ENCODE data around the gene AP1AR. TPM values are rescaled to one million over a fixed set of nuclear protein-coding genes. Genes with fewer than 3 reads are reported as not detected.
"Not testable (repeated sequence)": the region's sequence is repeated elsewhere in the genome, so short reads cannot be mapped to it uniquely, and the experiment has no call there.

The AP1AR gene
- polyA plus RNA-seq, 1 donor, result 47.6 TPM

DNA sequence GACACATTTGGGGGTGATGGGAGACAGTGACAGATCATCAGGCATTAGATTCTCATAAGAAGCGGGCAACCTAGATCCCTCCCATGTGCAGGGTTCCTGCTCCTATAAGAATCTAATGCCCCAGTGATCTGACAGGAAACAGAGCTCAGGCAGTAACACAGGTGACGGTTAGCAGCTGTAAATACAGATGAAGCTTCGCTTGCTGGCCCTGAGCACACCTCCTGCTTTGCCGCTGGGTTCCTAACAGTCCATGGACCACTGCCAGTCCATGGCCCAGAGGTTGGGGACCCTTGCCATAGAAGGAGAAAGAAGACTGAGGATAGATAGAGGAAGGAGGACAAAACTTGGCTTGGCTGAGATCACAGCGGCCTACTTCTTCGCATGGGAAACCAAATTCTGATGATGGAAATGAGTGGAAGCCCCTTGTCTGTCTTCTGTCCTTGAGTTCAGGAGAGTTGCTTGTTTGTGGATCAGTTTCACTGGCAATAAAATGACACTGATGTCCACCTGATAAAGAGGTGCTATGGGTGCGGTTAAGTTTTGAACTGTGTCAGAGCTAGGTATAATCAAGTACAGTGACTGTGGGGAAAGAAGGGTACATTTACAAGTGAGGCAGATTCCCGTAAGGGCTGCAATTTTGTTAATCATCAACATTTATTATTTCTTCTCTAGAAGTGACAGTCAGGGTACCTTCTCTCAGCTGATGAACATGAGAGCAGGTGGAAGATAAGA is 55.8 kb downstream of the AP1AR start:
- DNase-seq, result peak; percentile 70 to 82
- H3K36me3 ChIP-seq (ENCODE audit: control insufficient read depth, insufficient read depth, low read length), result no peaks in the 10 kb centered on the region
- H3K27me3 ChIP-seq (ENCODE audit: control insufficient read depth, insufficient read depth, low read length), result no peaks in the 10 kb centered on the region
- H3K9me3 ChIP-seq (ENCODE audit: control insufficient read depth, low read depth, low read length), result no peaks in the 10 kb centered on the region
- 20% methylated on average over 1 of the region's 8 CpGs for WGBS (ENCODE audit: insufficient coverage, low lambda C conversion rate)
- peaks cover 40% of the 10 kb centered on the region for H3K4me1 ChIP-seq (ENCODE audit: control insufficient read depth, insufficient read depth, low read length)
- no peak overlapping the region for H3K4me3 ChIP-seq (ENCODE audit: low read length)
- peak overlapping the region; percentile 81 for H3K27ac ChIP-seq (ENCODE audit: low read length)

DNA sequence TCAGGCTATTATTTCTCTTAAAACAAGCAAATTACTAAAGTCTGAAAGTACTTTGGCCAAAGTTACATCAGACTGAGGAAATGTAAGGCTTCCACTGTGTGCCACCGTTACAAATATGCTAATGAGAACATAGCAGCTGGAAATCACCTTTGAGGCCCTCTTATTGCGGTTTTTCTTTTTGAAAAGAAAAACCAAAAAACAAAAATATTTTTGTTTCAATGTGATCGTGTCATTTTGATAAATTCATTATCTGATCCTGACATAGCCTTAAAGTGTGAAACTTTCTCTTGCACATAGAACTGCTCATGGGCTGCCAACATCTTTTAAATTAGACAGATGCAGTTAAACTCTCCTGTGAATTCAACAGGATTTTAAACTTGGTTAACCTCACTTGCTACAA is 56.9 kb downstream of the AP1AR start:
- no peak overlapping the region for H3K4me3 ChIP-seq (ENCODE audit: low read length)
- no peaks in the 10 kb centered on the region for H3K9me3 ChIP-seq (ENCODE audit: control insufficient read depth, low read depth, low read length)
- no peaks in the 10 kb centered on the region for H3K36me3 ChIP-seq (ENCODE audit: control insufficient read depth, insufficient read depth, low read length)
- peak overlapping the region; percentile 81 for H3K27ac ChIP-seq (ENCODE audit: low read length)
- peaks cover 31% of the 10 kb centered on the region for H3K4me1 ChIP-seq (ENCODE audit: control insufficient read depth, insufficient read depth, low read length)
- DNase-seq, result no peak
- 62% methylated on average over 3 of the region's 3 CpGs for WGBS (ENCODE audit: insufficient coverage, low lambda C conversion rate)
- no peaks in the 10 kb centered on the region for H3K27me3 ChIP-seq (ENCODE audit: control insufficient read depth, insufficient read depth, low read length)

DNA sequence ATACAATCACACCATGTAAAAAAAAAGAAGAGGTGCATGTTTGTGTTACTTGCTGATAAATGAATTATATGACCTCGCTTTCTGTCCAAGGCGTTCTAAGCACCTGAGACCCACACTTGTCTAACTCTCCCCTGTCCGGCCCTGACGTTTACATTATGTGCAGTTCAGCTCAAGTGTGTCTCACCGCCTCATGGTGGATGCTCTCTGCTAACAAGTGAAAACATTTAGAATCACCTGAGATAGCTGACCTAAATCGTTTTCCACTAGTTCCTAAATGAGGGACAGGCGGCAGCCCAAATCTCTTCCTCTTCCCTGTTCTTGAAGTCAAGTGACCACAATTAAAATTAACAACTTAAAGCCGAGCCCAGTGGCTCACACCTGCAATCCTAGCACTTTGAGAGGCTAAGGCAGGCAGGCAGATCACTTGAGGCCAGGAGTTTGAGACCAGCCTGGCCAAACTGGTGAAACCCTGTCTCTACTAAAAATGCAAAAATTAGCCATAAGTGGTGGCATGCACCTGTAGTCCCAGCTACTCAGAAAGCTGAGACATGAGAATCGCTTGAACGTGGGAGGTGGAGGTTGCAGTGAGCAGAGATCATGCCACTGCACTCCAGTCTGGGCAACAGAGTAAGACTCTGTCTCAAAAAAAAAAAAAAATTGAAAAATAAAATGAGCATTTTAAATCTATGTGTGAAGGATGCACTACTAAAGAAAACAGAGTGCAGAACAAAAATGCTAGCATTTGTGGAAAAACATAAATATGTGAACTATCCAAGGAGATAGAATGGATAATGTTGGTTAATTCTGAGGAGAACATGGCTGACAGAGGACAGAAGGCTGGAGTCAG is 58.0 kb downstream of the AP1AR start:
- 95% methylated on average over 3 of the region's 10 CpGs for WGBS (ENCODE audit: insufficient coverage, low lambda C conversion rate)
- H3K36me3 ChIP-seq (ENCODE audit: control insufficient read depth, insufficient read depth, low read length), result no peaks in the 10 kb centered on the region
- no peaks in the 10 kb centered on the region for H3K27me3 ChIP-seq (ENCODE audit: control insufficient read depth, insufficient read depth, low read length)
- no peak for DNase-seq
- no peak overlapping the region for H3K27ac ChIP-seq (ENCODE audit: low read length)
- H3K4me3 ChIP-seq (ENCODE audit: low read length), result no peak overlapping the region
- H3K9me3 ChIP-seq (ENCODE audit: control insufficient read depth, low read depth, low read length), result no peaks in the 10 kb centered on the region
- peaks cover 25% of the 10 kb centered on the region for H3K4me1 ChIP-seq (ENCODE audit: control insufficient read depth, insufficient read depth, low read length)

DNA sequence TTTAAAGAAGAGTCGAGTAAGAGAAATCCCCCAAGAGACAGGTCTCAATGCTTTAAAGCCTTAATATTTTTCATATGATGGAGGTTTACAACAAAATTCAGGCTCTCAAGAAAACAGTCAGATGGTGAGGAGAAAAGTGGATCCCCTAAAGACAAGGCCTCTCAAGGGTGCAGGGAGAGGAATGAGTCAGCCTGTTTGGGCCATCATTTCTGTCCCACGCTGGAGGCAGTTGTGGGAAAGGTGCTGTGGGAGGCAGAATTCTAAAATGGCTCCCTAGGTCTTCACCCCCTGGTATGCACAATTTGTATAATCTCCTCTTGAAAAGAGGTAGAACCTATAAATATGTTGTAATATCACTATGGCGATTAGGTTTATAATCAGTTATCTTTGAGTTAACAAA is 58.8 kb downstream of the AP1AR start:
- H3K9me3 ChIP-seq (ENCODE audit: control insufficient read depth, low read depth, low read length), result no peaks in the 10 kb centered on the region
- H3K27me3 ChIP-seq (ENCODE audit: control insufficient read depth, insufficient read depth, low read length), result no peaks in the 10 kb centered on the region
- no CpG with 5 or more reads among the region's 3 CpGs for WGBS (ENCODE audit: insufficient coverage, low lambda C conversion rate)
- no peak overlapping the region for H3K27ac ChIP-seq (ENCODE audit: low read length)
- H3K4me1 ChIP-seq (ENCODE audit: control insufficient read depth, insufficient read depth, low read length), result peaks cover 25% of the 10 kb centered on the region
- no peaks in the 10 kb centered on the region for H3K36me3 ChIP-seq (ENCODE audit: control insufficient read depth, insufficient read depth, low read length)
- no peak for DNase-seq
- H3K4me3 ChIP-seq (ENCODE audit: low read length), result no peak overlapping the region

DNA sequence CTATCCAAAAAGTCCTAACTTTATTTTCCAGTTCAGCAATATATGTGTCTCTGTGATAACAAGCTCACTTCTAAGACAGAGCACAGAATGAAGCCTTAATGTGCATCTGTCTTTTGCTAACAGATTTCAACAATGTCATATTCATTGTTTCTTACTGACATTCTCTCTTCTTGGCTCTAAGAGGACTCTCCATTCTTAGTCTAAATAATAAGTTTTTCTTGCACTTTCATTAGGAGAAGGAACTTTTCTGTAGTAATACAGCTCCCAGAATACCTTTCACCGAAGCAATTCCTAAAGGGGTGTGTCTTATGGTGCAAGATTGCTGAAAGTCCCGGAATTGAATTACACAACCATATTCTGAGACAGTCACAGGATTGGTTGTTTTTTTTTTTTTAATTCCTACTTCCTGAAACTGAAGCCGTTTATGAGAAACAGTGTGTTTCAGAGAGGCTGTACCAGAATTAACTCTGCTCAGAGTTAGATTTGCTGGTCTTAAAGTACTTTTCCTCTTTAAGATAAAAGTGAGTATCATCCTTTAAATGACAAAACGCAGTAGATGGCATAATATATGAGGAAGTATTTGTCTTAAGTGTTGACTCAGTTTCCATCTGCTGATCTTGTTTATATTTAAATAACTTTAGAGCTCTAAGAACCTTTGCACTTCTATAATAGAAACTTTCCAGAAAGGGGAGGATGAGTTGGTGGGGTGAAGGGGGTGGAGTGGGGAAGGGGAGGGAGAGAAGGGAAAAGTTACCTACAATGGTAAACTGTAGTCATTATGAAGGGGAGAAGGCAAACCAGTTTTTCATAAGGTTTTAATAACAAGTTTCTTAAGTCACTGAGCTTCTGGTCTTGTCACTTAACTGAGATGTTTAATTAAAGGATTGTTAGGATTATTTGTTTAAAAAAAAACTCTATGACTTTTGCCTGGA is 65.6 kb downstream of the AP1AR start, which contains the start of gene ALPK1:
TSS of gene ALPK1 (plus strand) at position 421 of the 932 bp plus-strand sequence.
- WGBS (ENCODE audit: insufficient coverage, low lambda C conversion rate), result no CpG with 5 or more reads among the region's 4 CpGs
- Histone ChIP-seq H3K27ac (ENCODE audit: low read length) (peak within 1 kb of the TSS; percentile 96), H3K9me3 (ENCODE audit: control insufficient read depth, low read depth, low read length) (no peaks in the 10 kb centered on the region), H3K4me3 (ENCODE audit: low read length) (peak within 1 kb of the TSS; percentile 51), H3K36me3 (ENCODE audit: control insufficient read depth, insufficient read depth, low read length) (peaks cover 2% of the 10 kb centered on the region), H3K4me1 (ENCODE audit: control insufficient read depth, insufficient read depth, low read length) (peaks cover 10% of the 10 kb centered on the region), H3K27me3 (ENCODE audit: control insufficient read depth, insufficient read depth, low read length) (no peaks in the 10 kb centered on the region)
- DNase-seq, result peak; percentile 88 to 92

DNA sequence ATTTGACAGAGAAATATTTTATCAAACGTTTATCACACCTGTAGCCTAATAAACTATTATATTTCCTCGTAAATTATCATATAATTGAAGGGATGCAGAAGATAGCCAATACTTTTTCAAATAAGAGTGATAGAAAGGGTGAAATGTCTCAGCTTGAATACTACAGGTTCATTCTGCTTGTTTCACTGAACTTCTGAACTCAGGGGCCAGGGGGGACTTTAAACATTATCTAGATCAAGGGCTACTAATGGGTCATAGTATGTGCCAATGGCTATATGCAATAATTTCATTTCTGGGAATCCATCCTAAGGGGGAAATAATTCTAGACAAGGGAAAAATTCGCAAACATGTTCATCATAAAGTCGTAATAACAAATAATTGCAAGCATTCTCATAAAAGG is 68.1 kb downstream of the AP1AR start:
- peaks cover 10% of the 10 kb centered on the region for H3K4me1 ChIP-seq (ENCODE audit: control insufficient read depth, insufficient read depth, low read length)
- no peak overlapping the region for H3K4me3 ChIP-seq (ENCODE audit: low read length)
- H3K9me3 ChIP-seq (ENCODE audit: control insufficient read depth, low read depth, low read length), result no peaks in the 10 kb centered on the region
- peaks cover 7% of the 10 kb centered on the region for H3K36me3 ChIP-seq (ENCODE audit: control insufficient read depth, insufficient read depth, low read length)
- H3K27me3 ChIP-seq (ENCODE audit: control insufficient read depth, insufficient read depth, low read length), result no peaks in the 10 kb centered on the region
- DNase-seq, result peak in 1 of 2 donors; percentile 67
- 66% methylated on average over 3 of the region's 4 CpGs for WGBS (ENCODE audit: insufficient coverage, low lambda C conversion rate)
- peak overlapping the region; percentile 96 for H3K27ac ChIP-seq (ENCODE audit: low read length)

DNA sequence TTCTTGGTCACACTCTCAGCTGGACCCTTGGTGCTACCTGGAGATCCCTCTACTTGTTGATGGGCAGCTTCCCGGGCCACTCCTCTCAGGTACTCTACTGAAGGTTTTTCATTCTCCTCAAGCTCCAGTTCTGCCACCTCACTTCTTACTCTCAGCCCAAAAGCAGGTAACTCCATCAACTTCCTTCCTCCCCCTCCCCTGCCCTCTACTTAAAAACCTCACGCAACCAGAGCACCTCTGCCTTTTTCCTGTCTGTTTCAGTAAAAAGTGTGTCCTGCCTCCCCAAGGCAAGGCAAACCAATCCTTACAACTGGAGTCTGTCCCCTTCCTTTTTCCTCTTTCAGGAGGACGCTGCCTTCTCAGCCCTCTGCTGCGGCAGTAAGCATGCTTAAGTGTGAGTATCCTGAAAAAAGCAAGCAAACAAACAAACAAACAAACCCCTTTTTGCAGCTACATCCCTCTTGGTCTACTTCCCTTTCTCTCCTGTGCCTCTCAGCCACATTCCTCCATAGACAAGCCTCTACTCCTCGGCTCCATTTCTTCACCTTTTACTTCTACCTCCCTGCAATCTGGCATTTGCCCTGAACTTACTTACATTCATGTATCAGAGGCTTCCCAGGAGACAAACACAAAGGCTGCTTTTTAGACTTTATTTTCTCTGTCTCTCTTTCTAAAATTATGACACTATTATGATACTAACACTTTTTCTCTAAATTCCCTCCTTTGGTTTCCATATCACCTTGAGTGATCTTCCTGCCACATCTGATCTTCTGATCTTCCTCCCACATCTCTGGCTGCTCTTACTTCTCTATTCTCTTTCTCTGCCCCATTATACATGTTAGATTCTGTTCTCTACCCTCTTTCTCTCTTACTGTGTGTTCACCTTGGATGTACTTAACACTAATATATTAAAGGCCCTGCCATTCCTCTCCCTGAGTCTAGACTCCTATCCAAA is 71.0 kb downstream of the AP1AR start:
- Histone ChIP-seq H3K36me3 (ENCODE audit: control insufficient read depth, insufficient read depth, low read length) (peaks cover 7% of the 10 kb centered on the region), H3K27ac (ENCODE audit: low read length) (no peak overlapping the region), H3K27me3 (ENCODE audit: control insufficient read depth, insufficient read depth, low read length) (no peaks in the 10 kb centered on the region), H3K9me3 (ENCODE audit: control insufficient read depth, low read depth, low read length) (no peaks in the 10 kb centered on the region), H3K4me3 (ENCODE audit: low read length) (no peak overlapping the region), H3K4me1 (ENCODE audit: control insufficient read depth, insufficient read depth, low read length) (peaks cover 7% of the 10 kb centered on the region)
- 74% methylated on average over 2 of the region's 5 CpGs for WGBS (ENCODE audit: insufficient coverage, low lambda C conversion rate)
- DNase-seq, result no peak

DNA sequence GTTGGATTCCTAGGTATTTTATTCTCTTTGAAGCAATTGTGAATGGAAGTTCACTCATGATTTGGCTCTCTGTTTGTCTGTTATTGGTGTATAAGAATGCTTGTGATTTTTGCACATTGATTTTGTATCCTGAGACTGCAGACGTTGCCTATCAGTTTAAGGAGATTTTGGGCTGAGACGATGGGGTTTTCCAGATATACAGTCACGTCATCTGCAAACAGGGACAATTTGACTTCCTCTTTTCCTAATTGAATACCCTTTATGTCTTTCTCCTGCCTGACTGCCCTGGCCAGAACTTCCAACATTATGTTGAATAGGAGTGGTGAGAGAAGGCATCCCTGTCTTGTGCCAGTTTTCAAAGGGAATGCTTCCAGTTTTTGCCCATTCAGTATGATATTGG is 73.9 kb downstream of the AP1AR start:
- H3K4me3 ChIP-seq (ENCODE audit: low read length); H3K4me1 ChIP-seq (ENCODE audit: control insufficient read depth, insufficient read depth, low read length); H3K36me3 ChIP-seq (ENCODE audit: control insufficient read depth, insufficient read depth, low read length); H3K27ac ChIP-seq (ENCODE audit: low read length); H3K27me3 ChIP-seq (ENCODE audit: control insufficient read depth, insufficient read depth, low read length); DNase-seq; H3K9me3 ChIP-seq (ENCODE audit: control insufficient read depth, low read depth, low read length): not testable (repeated sequence)
- no CpG with 5 or more reads among the region's 3 CpGs for WGBS (ENCODE audit: insufficient coverage, low lambda C conversion rate)

DNA sequence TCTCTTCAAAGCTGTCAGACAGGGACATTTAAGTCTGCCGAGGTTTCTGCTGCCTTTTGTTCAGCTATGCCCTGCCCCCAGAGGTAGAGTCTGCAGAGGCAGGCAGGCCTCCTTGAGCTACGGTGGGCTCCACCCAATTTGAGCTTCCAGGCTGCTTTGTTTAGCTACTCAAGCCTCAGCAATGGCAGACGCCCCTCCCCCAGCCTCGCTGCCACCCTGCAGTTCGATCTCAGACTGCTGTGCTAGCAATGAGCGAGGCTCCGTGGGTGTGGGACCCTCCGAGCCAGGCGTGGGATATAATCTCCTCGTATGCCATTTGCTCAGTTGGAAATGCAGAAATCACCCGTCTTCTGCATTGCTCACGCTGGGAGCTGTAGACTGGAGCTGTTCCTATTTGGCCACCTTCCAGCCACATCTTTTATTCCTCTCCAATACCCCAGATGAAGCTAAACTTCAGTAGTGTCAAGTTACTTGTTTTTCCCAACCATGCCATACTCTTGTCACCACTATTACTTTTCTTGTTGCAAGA is 77.7 kb downstream of the AP1AR start:
- H3K27ac ChIP-seq (ENCODE audit: low read length); H3K36me3 ChIP-seq (ENCODE audit: control insufficient read depth, insufficient read depth, low read length); H3K9me3 ChIP-seq (ENCODE audit: control insufficient read depth, low read depth, low read length); DNase-seq; H3K4me1 ChIP-seq (ENCODE audit: control insufficient read depth, insufficient read depth, low read length); H3K4me3 ChIP-seq (ENCODE audit: low read length); H3K27me3 ChIP-seq (ENCODE audit: control insufficient read depth, insufficient read depth, low read length): not testable (repeated sequence)
- WGBS (ENCODE audit: insufficient coverage, low lambda C conversion rate), result no CpG with 5 or more reads among the region's 12 CpGs
